Measurements from ENCODE around the gene ZEB1.
"Not testable (repeated sequence)": the region's sequence is repeated elsewhere in the genome, so short reads cannot be mapped to it uniquely, and the experiment has no call there.

The ZEB1 gene

GRCh38 chr10:31395695-31396094 lies 76.7 kb downstream of the ZEB1 start:
- TF ChIP-seq CTCF (conservative IDR thresholded peaks at IDR 0.05): no peak
- H3K27ac ChIP-seq: no peak overlapping the region

GRCh38 chr10:31396376-31396775 lies 77.4 kb downstream of the ZEB1 start:
- H3K27ac ChIP-seq: no peak overlapping the region
- no peak for TF ChIP-seq CTCF (conservative IDR thresholded peaks at IDR 0.05)

- H3K27ac ChIP-seq: no peak overlapping the region
- TF ChIP-seq CTCF (conservative IDR thresholded peaks at IDR 0.05): no peak
Measured at GRCh38 chr10:31397852-31398251, 78.8 kb downstream of the ZEB1 start.

- no peak for TF ChIP-seq CTCF (conservative IDR thresholded peaks at IDR 0.05)
- H3K27ac ChIP-seq: no peak overlapping the region
Measured at GRCh38 chr10:31399171-31399570, 80.2 kb downstream of the ZEB1 start.

GRCh38 chr10:31399631-31400030 lies 80.6 kb downstream of the ZEB1 start:
- TF ChIP-seq CTCF (conservative IDR thresholded peaks at IDR 0.05): no peak
- no peak overlapping the region for H3K27ac ChIP-seq

- no peak for TF ChIP-seq CTCF (conservative IDR thresholded peaks at IDR 0.05)
Measured at GRCh38 chr10:31401287-31401686, 82.3 kb downstream of the ZEB1 start.

GRCh38 chr10:31404640-31405039 lies 85.6 kb downstream of the ZEB1 start:
- H3K27ac ChIP-seq: no peak overlapping the region
- no peak for TF ChIP-seq CTCF (conservative IDR thresholded peaks at IDR 0.05)

More at GRCh38 chr10:31401287-31401686, 82.3 kb downstream of the ZEB1 start:
- H3K27ac ChIP-seq: peak overlapping the region; percentile 35; the same call in 1 of the 2 replicates

GRCh38 chr10:31405829-31406228 lies 86.8 kb downstream of the ZEB1 start:
- not testable (repeated sequence) for H3K27ac ChIP-seq

GRCh38 chr10:31412397-31412796 lies 93.4 kb downstream of the ZEB1 start:
- H3K27ac ChIP-seq: not testable (repeated sequence)
